GM23338 (cell line): ENCODE results near the gene APOC1.

Experiments used
- CTCF ChIP-seq, 2 experiments: fragments of 200-600 bp in 1 of 2; sonication (generic) in 1 of 2; conservative IDR thresholded peaks; 2 replicates each; pipeline versions ENCODE4 v1.5.1 to v1.6.1; 2016 to 2017; ENCODE audit warnings: antibody characterized with exemption in 2 of 2, low read depth in 2 of 2, mild to moderate bottlenecking in 2 of 2, moderate library complexity in 1 of 2
- POLR2AphosphoS5 ChIP-seq: IDR thresholded peaks from 2 replicates; pipeline ENCODE4 v1.6.1; 2016; ENCODE audit warnings: antibody characterized with exemption, low read depth

GRCh38 chr19:44943801-44944249 lies 29.4 kb downstream of the APOC1 start:
- TF ChIP-seq POLR2AphosphoS5: no peak
- TF ChIP-seq CTCF (conservative IDR thresholded peaks at IDR 0.05; ENCODE audit: low read depth in 2 of 2): no peak
